ENCODE measurements around the gene RPS6KA1.
A peak's percentile ranks its signal among the peaks of the same experiment; 100 is the strongest.
"Not testable (repeated sequence)": the region's sequence is repeated elsewhere in the genome, so short reads cannot be mapped to it uniquely, and the experiment has no call there.

The RPS6KA1 gene

DNA sequence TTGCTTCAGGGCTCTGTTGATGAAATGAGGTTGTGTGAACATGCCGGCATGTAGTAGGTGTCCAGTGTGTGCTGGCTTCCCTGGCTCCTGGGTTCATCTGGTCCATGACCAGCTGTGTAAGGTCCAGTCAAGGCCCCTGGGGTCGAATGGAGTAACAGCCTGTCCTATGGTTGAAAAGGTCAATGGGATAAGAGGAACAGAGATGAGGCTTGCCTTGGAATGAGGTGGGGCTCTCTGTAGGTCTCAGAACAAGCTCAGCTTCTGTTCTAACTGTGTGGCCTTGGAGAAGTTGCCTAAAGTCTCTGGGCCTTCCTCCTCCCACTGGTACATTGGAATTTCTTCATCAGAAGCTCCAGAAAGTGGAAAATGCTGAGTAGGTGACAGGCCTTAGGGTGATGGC lies 26.6 kb downstream of the RPS6KA1 start:
- no peak for DNase-seq

DNA sequence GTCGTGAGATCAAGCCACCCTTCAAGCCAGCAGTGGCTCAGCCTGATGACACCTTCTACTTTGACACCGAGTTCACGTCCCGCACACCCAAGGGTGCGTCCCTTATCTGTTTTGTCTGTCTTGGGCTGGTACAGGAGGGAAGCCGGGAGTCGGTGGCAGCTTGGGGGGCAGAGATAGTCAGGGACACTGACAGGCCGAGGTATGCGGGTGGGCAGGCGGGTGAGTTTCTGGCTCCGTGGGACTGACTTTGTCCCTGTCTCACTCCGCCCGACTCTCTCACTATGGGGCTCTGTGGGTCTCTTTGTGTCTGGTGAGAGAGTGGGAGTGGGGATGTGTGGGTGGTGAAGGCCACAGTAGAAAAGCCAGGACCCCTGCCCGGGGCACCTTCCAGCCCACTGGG lies 27.4 kb downstream of the RPS6KA1 start:
- no peak for DNase-seq

DNA sequence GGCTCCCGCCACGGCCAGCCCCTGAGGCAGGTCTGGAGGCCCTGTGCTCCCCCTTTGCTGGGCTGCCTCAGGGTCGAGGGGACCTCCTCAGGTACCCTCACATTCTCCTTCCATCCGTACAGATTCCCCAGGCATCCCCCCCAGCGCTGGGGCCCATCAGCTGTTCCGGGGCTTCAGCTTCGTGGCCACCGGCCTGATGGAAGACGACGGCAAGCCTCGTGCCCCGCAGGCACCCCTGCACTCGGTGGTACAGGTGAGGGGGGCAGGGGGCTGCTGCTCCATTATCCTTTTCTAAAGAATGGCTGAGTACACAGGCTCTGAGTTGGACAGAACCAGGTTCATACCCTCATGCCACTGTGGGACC lies 29.1 kb downstream of the RPS6KA1 start:
- DNase-seq: no peak

DNA sequence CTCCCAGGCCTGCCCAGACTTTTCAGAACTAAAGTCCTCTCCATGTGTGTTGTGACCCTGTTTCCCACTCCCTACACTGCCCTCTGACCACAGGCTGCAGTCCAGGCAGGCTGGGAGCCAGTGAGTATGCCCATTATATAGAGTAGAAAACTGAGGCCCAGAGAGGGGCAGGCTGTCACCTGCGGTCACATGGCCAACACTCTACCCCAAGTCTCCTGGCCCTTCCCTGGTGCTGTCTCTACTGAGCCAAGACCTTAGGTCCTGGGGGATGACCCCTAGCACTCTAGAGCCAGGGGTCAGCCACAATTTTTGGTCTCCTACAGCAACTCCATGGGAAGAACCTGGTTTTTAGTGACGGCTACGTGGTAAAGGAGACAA lies 30.8 kb downstream of the RPS6KA1 start:
- DNase-seq: no peak

DNA sequence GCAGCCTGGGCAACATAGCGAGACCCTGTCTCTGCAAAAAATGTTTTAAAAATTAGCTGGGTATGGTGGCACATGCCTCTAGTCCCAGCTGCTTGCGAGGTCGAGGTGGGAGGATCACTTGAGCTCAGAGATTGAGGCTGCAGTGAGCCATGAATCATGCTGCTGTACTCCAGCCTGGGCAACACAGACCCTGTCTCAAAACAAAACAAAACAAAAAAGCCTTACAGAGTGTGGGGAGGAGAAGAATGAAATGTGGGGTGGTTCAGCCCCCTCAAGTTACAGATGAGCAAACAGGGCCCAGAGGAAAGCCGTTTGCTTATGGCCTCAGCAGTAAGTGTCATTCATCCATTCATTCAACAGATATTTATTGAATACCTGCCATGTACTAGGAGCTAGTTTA lies 40.7 kb downstream of the RPS6KA1 start:
- no peak for DNase-seq

DNA sequence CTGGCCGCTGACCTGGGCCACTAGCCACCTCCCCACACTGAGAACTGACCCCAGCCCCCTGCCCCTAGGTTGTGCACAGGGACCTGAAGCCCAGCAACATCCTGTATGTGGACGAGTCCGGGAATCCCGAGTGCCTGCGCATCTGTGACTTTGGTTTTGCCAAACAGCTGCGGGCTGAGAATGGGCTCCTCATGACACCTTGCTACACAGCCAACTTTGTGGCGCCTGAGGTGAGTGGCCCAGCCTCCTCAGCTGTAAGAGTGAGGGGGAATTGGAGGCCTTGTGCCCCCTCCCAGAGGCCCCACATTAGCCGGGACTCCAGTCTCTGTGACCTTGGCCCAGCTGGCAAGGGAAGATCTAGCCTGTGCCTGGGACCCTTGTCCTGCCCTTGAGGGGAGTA lies 41.8 kb downstream of the RPS6KA1 start:
- DNase-seq: no peak

DNA sequence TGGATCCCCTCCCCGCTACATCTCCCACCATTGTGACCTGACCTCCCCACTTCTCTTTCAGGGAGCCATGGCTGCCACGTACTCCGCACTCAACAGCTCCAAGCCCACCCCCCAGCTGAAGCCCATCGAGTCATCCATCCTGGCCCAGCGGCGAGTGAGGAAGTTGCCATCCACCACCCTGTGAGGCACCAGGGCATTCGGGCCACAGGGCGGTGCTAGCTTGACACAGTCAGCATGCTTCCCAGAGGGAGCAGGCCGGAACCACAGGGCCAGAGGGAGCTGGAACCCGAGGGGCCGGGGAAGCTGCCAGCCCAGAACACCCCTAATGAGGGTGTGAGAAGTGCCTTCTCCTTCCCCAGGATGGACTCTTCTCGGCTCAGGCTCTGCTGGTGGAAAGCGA lies 44.5 kb downstream of the RPS6KA1 start:
- no peak for DNase-seq

DNA sequence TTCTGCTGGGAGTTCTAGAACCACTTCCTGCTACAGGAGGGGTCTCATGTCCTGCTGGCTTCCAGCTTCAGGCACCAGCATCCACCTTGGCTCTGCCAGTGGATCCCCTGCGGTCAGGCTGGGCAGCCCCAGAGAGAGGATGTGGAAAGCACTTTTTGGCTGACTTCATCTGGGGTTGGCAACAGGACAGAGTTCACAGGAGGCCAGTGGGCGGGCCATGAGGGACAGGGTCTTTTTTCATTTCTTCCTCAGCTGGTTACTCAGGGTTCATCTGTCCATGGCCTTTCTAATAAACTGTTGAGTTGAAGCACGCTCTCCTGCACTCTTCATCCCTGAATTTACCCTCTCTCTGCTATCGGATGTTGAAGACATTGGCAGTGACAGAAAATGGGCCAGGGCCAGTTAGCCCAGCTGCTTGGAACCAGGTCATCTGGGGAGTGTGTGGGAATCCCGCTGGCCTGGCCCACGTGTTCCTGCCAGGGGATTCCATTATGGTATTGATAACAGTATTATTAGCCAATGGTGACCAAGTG lies 45.2 kb downstream of the RPS6KA1 start:
- no peak for DNase-seq

DNA sequence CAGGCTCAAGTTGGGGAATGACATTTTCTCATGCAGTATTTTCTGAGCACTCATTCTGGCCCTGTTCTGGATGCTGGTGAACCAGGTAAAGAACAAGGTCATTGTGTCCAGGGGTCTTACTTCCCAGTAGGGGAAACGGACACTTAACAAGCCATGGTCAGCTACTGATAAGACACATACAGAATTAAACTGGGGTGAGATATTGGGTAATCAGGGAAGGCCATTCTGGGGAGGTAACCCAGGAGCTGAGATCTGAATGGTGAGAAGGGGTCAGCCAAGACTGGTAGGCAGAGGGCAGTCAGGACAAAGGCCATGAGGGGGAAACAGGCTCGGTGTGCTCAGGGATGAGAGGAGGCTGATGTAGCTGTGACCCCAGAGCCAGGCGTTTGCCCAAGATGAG lies 45.8 kb downstream of the RPS6KA1 start:
- no peak for DNase-seq

DNA sequence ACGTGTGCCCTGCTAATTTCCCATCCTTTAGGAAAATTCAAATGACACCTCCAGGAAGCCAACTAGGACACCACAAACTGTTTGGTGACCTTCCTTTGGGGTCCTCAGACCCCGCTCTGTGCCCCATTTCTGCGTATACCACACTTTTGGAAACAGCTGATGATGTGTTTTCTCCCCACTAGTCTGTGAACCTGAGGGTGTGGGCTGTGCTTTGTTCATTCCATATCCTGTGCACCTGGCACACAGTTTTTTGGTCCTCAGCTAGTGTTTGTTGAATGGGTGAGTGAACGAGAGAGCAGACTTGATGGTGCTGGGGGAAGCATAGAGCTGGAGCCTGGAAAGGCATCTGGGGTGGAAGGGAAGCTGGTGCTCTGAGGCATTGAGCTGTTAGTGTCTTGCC lies 48.6 kb downstream of the RPS6KA1 start:
- DNase-seq: no peak

DNA sequence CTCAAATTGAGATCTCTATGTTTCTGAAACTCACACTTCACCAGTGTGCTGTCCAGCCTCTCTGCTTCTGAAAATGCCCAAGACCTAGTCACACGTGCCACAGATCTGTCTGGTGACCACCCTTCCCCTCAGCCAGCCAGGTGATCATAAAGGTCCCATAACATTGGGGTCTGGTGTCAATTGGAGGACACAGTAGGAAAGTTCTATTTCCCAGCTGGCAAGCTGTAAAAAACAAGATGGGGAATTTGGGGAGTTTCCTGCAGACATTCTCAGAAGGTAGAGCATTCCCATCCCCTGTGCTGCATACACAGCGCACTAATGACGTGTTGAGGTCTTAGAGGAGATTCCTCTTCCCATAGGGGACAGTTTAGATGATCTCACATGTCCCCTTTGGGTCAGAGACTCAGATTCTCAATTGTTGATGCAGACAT lies 50.1 kb downstream of the RPS6KA1 start:
- no peak for DNase-seq

DNA sequence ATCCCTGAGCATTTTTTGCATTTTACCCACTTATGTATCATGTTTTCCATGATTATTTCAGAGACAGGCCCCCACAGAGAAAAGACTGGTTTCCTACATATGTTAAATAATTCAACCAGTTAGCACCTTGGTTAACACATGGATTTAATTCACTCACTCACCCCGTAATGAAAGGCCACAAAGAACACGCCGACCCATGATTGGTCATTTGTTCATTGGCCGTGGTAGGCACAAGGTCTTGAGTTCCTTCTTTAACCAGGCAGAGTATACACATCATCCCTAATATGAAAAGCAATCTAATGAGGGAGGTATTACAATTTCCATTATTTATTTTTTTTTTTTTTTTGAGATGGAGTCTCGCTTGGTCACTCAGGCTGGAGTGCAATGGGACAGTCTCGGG lies 50.6 kb downstream of the RPS6KA1 start:
- no peak for DNase-seq

DNA sequence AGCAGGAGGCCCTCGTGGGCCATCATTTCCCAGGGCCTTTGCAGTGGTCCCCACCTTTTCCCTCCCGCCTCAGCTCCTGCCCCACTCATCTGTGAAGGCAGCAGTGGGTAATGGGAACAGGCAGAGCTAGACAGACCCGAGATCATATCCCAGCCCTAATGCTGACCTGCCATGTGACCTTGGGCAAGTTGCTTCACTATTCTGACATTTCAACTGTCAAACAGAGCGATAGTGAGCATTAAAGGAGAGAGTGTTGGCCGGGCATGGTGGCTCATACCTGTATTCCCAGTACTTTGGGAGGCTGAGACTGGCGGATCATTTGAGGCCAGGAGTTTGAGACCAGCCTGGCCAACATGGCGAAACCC lies 51.7 kb downstream of the RPS6KA1 start:
- no peak for DNase-seq

DNA sequence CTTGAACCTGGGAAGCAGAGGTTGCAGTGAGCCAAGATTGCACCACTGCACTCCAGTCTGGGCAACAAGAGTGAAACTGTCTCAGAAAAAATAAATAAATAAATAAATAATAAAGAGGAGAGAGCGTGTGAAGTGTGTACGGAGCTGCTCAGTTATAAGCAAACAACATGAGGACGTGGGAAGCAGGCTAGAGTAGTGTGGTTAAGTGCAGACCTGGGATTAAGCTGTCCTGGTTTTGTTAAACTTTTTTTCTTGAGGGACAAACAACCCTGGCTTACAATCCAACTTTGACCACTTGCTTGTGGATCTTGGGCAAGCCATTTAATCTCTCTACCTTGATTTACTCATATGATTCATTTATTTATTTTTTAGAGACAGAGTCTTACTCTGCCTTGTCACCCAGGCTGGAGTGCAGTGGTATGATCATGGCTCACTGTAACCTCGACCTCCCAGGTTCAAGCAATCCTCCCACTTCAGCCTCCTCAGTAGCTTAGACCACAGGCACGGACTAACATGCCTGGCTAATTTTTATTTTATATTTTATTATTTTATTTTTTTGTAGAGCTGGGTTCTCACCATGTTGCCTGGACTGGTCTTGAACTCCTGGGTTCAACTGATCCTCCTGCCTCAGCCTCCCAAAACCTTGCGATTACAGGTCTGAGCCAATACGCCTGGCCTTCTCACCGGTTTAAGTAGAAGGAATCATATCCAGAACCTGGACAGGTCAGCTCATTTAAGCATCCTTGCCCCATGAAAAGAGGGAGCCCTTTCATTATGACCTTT lies 52.7 kb downstream of the RPS6KA1 start:
- no peak for DNase-seq

DNA sequence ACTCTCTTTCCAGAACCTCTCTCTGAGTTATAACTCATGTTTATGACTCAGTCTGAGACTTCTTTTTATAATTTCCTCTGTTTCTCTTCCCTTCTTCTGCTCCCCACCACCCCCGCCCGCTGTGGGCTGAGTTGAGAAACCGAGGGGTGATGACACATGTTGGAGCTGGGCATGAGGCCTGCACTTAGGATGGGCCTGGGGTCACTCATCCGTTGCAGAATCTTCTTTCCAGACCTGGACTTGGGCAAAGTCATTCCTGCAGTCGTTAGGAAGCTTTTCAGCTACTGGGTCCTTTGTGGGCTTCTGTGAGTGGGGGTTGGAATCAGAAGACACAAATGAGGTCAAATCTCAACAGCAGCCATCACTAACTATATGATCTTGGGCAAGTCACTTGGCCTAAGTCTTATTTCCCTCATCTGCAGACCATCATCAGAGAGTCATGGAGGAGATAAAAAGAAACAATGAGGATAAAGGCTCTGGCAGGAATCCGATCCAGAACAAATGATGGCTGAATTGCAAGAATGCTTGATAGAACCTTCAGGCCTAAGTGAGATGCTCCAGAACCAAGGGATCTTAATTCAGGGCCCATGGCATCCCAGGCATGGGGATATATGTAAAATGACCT lies 53.4 kb downstream of the RPS6KA1 start:
- no peak for DNase-seq

DNA sequence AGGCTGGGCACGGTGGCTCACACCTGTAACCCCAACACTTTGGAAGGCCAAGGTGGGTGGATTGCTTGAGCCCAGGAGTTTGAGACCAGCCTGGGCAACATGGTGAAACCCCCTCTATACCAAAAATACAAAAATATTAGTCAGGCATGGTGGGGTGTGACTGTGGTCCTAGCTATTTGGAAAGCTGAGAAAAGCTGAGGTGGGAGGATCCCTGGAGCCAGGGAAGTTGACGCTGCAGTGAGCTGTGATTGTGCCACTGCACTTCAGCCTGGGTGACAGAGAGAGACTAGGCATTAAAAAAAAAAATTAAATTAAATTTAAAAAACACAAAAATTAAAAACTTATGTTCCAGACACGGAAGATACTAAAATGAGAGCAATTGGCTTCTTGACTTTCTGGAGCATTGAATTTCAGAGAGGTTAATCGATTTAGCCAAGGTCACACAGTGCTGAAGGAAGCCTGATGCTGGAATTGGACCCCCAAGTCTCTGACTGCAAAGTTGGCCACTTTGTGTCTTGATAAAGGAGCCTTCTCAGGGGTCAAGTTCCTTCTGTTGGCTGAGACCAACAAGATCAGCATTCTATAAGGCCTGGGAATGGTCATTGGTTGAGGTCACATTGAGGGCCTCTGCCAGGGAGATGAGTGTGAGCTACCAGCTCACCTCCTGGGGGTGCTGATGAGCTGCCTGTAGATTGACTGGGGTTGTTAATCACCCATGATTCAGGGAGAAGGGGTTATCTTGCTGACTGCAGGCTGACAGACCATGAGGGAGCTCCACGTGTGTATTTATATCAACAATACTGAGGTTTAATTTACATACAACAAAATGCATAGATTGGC lies 54.3 kb downstream of the RPS6KA1 start:
- DNase-seq: no peak

DNA sequence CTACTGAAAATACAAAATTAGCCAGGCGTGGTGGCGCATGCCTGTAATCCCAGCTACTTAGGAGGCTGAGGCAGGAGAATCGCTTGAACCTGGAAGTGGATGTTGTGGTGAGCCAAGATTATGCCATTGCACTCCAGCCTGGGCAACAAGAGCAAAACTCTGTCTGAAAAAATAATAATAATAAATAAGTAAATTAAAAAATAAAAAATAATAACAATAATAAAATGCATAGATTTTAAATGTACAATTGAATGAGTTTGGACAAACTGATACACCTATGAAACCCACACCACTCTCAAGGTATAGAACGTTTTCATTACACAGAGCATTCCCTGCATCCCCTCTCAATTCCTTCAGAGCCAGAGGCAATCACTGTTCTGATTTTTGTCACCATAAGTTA lies 55.0 kb downstream of the RPS6KA1 start:
- not testable (repeated sequence) for DNase-seq

DNA sequence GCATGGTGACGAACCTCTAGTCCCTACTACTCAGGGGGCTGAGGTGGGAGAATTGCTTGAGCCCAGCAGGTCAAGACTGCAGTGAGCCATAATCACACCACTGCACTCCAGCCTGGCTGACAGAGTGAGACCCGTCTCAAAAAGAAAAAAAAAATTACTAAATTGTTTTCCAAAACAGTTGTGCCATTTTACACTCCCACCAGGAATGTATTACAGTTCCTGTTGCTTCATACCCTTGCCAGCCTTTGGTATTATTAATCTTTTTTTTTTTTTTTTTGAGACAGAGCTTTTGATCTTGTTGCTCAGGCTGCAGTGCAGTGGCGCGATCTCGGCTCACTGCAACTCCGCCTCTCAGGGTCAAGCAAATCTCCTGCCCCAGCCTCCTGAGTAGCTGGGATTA lies 55.9 kb downstream of the RPS6KA1 start:
- DNase-seq: no peak

DNA sequence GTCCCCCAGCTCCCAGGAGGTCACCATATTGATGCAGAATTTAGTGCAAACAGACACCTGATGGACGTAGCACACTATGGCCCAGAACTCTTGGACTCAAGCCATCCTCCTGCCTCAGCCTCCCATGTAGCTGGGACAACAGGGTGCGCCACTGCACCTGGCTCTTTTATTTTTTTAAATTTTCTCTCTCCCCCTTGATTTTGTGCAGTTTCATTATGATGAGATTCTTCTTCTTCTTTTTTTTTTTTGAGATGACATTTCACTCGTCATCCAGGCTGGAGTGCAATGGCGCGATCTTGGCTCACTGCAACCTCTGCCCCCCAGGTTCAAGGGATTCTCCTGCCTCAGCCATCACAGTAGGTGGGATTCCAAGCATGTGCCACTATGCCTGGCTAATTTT lies 63.8 kb downstream of the RPS6KA1 start:
- DNase-seq: no peak

DNA sequence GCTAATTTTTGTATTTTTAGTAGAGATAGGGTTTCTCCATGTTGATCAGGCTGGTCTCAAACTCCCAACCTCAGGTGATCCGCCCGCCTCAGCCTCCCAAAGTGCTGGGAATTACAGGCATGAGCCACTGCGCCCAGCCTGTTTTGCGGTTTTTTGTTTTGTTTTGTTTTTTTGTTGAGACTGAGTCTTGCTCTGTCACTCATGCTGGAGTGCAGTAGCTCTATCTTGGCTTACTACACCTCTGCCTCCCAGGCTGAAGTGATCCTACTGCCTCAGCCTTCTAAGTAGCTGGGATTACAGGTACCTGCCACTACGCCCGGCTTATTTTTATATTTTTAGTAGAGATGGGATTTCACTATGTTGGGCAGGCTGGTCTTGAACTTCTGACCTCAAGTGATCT lies 65.0 kb downstream of the RPS6KA1 start:
- DNase-seq: not testable (repeated sequence)

DNA sequence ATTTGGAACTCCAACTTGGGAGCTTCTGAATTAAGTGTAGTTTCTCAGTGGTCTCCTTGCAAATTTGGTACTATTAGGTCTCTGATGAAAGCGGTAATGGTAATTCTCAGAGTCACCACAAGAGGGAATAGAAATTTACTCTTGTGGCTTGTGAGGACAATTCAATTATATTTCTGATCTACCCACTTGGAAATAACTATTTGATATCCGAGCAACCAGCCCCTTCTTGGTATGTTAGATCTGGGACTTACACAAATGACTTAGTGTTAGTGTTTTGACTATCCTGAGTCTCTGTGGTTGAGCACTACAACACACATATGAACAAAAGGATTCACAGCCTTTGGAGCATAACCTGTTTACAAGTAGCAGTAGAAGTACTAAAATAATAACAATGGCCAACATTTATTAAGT lies 68.1 kb downstream of the RPS6KA1 start:
- peak; percentile 78 for DNase-seq

DNA sequence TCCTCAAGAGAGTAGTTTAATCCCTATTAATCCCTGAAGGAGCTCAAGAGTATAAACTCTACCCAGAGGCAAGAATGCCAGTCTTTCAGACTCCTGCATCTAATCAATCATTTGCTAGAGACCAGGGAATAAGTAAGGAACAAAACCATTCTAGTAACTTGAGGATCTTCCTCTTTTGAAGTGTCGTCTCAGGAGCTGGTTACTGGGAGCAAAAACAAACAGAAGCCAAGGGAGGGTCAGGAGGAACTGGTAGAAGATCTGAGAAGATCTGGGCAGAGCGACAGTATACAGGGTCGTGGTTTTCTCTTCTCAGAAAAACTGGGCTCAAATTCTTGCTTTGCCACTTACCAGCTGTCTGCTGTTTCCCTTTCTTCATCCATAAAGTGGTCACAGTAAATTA lies 69.3 kb downstream of the RPS6KA1 start:
- no peak for DNase-seq

DNA sequence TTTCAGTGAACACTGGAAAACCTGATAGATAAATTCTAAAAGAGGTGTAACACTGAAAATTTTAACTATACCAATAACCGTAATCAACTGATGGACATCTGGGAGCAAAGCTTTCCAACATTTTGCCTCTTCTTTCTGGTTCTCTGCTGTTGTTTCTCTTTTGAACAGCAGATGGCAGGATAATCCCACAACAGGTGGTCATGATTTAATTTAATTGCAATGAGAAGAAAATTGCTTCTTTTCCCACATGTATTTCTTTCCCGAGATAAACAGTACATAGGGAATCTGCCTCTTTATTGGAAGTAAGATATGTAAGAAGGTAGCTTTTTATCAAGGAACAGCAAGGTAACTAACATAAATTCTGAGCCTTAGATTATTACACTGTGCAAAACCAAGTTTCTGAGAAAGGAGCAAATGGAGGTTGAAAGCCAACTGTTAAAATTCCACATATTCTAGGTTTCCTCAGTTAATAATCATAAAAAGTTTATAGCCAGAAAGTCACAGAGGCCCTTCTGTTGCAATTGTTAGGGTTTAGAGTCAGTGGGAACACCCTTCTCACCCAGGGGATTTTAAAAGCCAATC lies 72.9 kb downstream of the RPS6KA1 start:
- peak; percentile 81 for DNase-seq
